Measurements from ENCODE around the gene RYR1.
"Not testable (repeated sequence)": the region's sequence is repeated elsewhere in the genome, so short reads cannot be mapped to it uniquely, and the experiment has no call there.

Gene RYR1

DNA sequence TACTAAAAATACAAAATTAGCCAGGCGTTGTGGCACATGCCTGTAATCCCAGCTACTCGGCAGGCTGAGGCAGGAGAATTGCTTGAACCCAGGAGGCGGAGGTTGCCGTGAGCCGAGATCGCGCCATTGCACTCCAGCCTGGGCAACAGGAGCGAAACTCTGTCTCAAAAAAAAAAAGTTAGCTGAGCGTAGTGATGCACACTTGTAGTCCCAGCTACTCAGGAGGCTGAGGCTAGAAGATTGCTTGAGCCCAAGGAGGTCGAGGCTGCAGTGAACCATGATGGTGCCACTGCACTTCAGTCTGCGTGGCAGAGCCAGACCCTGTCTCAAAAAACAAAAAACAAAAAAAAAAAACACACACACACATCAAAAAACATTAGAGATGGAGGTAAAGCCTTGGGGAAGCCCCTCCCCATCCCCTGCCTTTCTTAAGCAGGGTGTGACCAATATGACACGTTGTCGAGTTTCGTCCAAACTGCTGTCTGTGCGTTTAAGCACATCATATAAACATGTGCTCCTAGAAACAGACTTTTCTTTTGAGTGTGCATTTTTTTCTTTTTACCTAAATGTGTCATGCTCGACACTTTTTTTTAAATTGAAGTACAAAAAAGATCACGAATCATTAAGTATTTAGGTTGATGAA lies 6.3 kb upstream of the RYR1 start:
- not testable (repeated sequence) for DNase-seq (ENCODE audit: low read depth)

DNA sequence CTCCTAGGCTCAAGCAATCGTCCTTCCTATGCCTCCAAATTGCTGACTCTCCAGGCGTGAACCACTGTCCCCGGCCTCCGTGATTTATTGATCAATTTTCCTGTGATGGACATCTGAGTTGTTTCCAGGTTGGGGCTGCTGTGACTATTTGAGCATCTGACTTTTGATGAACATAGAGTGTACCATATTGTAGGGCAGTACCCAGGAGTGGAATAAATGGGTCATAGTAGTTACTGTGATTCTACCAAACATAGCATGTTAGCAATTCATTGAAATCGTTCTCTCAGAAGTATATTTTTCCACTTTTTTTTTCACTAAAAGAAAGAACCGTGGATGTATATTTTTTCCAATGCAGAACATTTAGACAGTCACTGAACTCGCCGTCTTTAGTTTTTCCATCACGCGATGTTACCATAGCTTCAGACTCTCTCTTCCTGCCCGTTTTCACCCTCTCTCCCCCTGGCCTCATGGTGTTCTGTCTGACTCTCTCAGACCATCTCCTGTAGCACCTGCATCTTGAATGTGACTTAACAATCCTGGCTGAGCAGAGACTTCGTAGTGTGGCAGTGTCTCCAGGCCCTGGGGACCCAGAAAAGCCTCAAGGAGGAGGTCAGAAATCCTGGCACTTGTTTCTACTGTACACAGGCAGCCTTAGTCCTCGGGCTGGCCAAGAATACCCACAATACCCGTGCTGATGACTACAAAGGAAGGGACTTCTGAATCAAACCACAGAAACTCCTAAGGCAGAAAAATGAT lies 4.3 kb upstream of the RYR1 start:
- DNase-seq (ENCODE audit: low read depth) = no peak

DNA sequence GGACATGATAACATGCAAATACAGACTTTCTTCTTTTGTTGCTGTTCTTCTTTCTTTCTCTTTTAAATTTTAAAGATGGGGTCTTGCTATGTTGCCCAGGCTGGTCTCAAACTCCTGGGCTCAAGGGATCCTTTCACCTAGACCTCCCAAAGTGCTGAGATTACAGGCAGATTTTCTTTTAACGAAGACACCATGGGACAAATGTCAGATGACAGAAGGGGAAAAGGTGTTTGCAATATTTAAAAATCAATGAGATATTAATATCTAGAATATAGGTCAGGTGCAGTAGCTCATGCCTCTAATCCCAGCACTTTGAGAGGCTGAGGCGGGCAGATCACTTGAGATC lies 3.7 kb upstream of the RYR1 start:
- no peak for DNase-seq (ENCODE audit: low read depth)

DNA sequence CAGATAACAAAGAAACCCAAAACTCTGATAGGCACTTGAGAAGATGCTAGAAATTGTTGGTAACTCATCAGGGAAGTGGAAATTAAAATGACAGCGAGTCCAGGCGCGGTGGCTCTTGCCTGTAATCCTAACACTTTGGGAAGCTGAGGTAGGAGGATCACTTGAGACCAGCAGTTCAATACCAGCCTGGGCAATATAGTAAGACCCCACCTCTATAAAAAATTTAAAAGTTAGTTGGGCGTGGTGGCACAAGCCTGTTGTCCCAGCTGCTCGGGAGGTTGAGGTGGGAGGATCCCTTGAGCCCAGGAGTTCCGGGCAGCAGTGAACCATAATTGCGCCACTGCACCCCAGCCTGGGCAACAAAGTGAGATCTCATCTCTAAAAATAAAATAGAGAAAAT lies 2.6 kb upstream of the RYR1 start:
- DNase-seq (ENCODE audit: low read depth) = no peak

DNA sequence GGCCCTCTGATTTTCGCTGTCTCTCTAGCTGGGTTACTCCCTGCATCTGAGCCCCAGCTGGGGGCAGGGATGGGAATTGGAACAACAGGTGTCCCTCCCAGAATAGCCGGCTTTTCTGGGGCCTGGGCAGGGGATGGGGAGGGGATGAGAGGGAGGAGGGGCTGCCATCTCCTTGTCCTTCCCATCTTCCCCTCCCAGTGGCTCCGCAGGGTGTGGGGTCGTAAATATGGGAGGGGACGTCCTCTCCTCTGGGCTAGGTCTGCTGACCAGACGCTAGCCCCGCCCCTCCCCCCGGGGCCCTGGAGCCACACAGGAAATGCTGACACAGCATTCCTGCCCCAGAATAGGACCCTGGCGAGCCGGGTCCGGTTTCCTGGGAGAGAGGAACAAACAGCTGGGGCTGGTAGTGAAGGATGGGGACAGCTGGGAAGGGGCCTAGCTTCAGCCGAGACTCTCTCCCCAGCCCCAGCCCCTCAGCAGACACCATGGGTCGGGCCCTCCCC lies 1.1 kb downstream of the RYR1 start:
- no peak for DNase-seq (ENCODE audit: low read depth)

DNA sequence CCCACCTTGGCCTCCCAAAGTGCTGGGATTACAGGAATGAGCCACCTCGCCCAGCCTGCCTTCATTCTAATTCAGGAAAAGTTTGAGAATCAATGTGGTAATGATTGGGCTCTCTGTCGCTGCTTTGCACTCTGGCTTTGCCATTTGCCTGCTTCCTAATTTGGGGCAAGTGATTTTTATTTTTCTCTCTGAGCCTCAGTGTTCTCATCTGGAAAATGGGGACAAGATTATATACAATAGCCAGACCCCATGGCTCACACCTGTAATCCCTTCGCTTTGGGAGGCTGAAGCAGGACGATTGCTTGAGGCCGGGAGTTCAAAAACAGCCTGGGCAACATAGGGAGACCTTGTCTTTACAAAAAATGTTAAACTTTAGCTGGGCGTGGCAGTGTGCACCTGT lies 3.8 kb downstream of the RYR1 start:
- no peak for DNase-seq (ENCODE audit: low read depth)

DNA sequence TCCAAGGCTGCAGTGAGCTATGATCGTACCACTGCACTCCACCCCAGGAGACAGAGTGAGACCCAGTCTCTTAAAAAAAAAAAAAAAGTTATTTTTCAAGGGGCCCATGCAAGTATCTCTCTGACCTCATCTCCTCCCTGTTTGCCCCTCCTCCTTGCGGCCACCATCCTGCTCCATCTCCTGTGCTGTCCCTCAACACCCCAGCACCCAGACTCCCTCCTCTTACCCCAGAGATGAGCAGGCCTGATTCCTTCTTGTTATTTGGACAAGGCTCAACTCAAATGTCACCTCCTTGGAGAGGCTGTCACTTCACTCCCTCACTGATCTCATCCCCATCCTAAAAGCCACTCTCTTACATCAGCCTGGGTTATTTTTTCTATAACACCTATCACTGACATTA lies 4.4 kb downstream of the RYR1 start:
- DNase-seq (ENCODE audit: low read depth) = no peak

DNA sequence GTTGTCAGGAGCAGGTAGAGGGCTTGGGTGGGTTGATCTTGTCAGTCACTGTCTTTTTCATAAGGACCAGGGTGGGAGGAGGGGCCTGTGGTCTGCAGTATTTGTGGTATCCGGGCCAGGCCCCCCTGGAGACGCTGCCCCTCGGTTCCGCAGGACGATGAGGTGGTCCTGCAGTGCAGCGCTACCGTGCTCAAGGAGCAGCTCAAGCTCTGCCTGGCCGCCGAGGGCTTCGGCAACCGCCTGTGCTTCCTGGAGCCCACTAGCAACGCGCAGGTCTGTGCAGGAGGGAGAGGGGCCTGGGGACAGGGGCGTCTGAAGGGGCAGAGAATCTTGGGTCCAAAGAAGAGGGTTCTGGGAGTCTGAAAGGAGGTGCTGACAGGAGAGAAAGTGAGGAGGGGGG lies 7.1 kb downstream of the RYR1 start:
- DNase-seq (ENCODE audit: low read depth) = no peak

DNA sequence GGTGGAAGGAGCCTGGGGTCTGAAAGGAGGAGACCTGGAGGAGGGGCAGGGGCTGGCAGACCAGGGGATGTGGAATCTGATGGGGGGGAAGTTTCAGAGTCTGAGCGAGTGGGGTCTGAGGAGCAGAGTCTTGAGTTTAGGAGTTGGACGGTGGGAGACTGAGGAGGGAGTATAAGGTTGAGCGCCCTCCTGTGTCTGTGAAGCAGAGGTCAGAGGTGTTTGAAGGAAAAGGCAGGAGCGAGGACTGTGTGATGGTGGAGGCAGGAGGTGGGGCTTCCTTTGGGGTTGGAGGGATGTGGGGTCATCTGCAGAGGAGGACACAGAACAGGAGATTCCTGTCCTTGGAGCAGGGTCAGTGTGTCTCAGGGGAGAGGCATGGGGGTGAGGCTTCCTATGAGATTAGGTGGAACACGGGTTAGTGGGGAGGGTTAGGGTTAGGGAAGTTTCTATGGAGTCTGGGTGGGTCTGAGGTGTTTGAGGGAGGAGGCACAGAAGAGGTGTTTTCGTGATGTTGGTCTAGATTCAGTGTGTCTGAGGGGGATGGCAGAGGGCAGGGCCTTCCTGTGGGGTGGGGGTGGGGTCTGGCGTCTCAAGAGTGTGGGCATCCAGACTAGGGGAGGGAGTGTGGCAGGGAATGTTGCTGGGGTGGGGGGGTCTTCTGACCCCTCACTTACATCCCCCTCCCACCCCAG lies 8.3 kb downstream of the RYR1 start:
- DNase-seq (ENCODE audit: low read depth) = no peak

DNA sequence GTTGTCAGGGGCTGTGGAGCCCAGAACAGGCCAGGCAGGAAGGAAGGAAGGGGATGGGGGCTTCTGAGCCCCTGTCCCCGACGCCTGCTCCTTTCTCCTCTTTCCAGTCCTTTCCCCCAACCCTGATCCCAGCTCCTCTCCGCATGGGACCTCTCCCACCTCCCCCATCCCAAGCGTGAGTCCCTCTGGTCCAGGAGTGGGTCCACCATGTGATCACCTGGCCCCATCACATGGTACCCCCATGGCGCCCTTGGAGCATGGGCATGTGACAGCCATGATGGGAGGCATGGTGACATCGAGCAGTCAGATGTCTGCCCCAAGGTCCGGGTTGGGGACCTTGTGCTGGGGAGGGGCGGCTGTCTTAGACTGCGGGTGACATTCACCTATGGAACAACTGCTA lies 9.2 kb downstream of the RYR1 start:
- DNase-seq (ENCODE audit: low read depth) = no peak

DNA sequence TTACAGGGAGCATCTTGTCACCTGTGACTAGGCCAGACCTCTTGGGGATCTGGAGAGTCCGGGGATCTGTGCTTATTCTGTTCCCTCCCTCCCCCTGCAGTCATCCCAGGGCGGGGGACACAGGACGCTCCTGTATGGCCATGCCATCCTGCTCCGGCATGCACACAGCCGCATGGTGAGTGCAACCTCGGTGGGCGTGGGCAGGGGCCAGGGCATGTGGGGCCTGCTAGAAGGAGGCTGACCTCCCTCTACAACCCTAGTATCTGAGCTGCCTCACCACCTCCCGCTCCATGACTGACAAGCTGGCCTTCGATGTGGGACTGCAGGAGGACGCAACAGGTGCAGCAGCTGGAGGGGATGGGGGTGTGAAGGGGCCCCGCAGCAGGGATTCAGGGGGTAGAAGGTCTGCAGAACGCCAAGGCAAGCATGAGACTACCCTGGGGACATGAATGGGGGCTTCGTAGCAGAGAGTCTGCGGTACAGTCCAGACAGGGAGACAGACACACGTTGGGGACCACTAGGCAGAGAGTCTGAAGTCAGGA lies 10.0 kb downstream of the RYR1 start:
- no peak for DNase-seq (ENCODE audit: low read depth)

DNA sequence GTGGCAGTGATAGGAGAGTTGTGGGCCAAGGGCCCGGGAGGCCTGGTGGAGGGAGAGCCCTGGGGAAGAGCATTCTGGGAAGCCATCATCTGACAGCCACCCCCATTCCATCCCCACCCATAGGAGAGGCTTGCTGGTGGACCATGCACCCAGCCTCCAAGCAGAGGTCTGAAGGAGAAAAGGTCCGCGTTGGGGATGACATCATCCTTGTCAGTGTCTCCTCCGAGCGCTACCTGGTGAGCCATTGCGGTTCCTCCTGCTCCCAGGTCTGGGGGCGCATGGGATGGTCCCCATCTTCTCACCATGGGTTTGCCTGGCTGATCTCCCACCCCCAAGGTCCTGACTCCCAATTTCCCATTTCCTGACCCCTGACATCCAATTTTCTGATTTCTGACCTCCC lies 10.5 kb downstream of the RYR1 start:
- no peak for DNase-seq (ENCODE audit: low read depth)

DNA sequence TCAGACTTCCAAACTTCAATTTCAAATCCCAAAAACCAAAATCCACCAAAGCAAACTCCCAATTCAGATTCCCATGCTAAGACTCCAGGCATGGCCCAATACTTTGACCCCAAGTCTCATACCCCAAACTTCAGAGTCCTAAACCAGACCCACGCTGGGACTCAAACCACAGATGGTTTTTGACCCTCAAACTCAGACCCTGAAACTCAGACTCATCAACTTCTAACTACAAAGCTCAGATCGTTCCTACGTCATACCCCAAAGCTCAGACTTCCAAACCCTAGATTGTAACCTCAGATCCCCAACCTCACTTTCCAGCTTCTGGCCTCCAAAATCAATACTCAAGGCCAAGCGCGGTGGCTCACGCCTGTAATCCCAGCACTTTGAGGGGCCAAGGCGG lies 11.9 kb downstream of the RYR1 start:
- no peak for DNase-seq (ENCODE audit: low read depth)

DNA sequence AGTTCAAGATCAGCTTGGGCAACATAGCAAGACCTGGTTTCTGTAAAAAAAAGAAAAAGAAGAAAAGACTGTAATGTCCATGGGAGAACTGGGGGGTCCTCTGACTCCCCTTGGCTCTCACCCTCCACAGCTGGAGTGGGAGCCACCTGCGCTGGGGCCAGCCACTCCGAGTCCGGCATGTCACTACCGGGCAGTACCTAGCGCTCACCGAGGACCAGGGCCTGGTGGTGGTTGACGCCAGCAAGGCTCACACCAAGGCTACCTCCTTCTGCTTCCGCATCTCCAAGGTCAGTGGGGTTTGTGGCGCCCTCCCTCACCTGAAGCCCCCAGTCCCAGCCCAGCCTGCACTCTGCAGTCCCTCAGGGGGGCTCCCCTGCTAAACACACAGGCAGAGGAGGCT lies 14.7 kb downstream of the RYR1 start:
- DNase-seq (ENCODE audit: low read depth) = no peak

DNA sequence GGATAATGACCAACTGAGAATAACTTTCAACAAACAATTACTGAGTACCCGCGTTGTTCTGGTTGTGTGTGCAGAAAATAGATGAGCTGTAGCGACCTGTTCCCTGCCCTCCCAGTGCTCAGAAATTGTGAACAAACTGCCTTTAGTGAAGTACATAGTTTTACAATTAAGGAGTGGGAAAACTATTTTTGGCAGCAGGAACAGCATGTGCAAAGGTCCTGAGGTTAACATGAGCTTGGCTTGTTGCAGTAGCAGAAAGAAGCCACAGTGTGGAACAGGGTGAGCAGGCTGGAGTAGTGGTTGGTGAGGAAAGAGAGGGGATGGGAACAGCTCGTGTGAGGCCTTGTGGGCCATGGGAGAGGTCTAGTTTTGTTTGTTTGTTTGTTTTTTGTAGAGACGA lies 16.0 kb downstream of the RYR1 start:
- no peak for DNase-seq (ENCODE audit: low read depth)

DNA sequence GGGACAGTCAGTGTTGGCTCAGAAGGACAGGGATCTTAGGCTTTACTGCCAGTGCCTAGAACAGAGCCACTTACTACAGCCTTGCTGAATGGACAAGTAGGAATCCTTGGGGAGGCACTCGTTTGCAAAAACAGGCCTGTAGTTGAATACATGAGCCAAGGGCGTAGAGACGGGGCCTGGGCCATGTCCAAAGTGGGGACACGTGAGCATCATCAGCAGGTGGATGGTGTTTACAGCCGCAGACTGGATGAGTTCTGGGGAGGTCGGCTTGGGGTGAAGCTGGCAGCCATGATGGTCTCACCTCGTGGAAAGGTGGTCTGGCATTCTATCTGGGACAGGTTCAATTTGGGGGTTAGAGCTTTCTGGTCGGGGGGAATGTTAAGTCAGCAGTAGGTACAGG lies 17.5 kb downstream of the RYR1 start:
- no peak for DNase-seq (ENCODE audit: low read depth)

DNA sequence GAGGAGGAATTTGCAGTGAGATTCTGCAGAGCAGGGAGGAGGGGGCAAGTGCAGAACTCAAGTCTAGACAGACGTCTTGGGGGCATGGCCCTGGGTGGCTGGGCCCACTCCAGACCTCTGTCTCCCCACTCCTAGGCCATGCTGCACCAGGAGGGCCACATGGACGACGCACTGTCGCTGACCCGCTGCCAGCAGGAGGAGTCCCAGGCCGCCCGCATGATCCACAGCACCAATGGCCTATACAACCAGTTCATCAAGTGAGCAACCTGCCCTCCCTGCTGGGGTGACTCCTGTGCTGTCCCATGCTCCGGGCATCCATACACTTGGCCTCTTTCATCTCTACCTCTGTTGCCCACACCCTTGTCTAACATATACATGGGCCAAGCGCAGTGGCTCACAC lies 18.1 kb downstream of the RYR1 start:
- no peak for DNase-seq (ENCODE audit: low read depth)

DNA sequence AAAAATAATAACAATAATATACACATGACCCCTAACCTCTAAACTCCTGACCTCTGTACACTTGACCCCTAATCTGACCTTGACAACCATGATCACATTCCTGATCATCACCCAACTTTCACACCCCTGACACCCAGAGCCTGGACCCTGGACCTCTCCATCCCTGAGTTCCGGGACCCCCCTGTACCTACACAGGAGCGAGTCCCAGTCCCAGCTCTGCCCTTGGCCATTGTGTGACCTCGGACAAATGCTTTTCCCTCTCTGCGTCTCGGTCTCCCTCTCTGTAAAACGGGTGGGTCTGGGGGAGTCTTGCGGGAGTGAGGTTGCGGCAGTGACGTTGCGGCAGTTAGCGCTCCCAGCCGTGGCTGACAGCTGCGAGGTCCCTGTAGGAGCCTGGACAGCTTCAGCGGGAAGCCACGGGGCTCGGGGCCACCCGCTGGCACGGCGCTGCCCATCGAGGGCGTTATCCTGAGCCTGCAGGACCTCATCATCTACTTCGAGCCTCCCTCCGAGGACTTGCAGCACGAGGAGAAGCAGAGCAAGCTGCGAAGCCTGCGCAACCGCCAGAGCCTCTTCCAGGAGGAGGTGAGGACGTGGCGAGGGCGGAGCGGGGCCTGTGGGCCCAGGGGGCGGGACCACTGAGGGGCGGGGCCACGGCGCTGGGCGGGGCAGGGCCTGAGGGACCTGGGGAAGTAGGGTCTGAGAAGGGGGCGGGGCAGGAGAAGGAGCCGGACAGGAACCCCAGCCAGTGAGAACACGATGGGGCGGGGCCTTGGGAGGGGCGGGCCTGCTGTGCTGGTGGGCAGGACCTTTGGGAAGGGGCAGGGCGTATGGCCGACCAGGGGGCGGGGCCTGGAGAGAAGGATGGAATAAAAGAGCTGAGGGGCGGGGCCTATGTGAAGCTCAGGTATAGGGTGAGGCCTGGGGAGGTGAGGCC lies 19.2 kb downstream of the RYR1 start:
- DNase-seq (ENCODE audit: low read depth) = no peak

DNA sequence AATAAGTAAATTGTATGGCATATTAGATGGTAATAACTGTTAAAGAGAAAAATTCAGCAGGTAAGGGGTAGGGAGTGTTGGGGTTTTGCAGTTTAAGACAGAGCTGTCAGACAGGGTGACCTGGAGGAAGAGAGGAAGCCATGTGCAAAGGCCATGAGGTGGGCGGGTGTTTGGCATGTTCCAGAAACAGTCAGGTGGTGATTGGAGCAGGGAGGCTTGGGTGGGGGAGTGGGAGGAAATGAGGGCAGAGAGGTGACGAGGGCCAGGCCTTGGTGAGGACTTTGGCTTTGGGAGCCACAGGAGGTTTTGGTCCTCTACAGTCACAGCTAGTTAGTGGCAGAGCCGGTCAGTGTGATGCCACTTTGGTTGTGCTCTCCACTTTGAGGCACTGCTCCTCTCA lies 20.1 kb downstream of the RYR1 start:
- DNase-seq (ENCODE audit: low read depth) = no peak

DNA sequence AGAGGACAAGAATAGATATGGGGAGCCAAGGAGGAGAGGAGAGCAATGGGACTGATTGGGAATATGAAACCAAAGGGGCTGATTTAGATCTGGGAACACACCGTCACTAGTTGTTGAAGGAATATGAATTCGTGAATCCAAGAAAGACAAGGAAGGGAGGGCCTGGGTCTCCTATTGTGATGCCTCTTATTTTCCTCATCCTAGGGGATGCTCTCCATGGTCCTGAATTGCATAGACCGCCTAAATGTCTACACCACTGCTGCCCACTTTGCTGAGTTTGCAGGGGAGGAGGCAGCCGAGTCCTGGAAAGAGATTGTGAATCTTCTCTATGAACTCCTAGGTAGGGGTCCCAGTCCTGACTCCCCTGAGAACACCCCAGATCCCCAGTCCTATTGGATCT lies 21.5 kb downstream of the RYR1 start:
- DNase-seq (ENCODE audit: low read depth) = no peak

DNA sequence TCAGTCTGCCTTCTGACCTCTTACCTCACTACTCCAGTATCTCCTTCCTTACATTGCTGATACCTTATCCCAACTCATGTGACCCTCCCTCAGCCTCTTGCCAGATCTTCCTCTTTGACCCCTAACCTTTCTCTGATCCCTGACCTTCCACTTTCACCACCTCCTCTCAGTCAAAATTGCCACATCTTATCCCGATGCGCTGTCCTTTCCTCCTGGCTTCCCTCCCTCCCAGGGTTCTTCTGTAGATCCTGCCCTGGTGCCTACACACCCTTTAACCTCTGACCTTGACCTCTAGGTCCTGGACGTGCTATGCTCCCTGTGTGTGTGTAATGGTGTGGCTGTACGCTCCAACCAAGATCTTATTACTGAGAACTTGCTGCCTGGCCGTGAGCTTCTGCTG lies 23.7 kb downstream of the RYR1 start:
- no peak for DNase-seq (ENCODE audit: low read depth)

Data from GM04503 (cell line).